ENCODE measurements around the gene PRCC.

Gene PRCC

GRCh38 chr1:156740741-156741480 lies 26.4 kb upstream of the PRCC start, which contains the start of gene MRPL24:
MRPL24 (minus strand) TSS chr1:156741088; CDS start chr1:156738704, 2,384 bp downstream.
- peak within 1 kb of the TSS; percentile 82 for H3K27ac ChIP-seq (ENCODE audit: low read depth, low read length, poor library complexity, severe bottlenecking)
- 0 out of 2 replicates have a peak, but pooled peaks cover 9% of the 10 kb centered on the region for H3F3A ChIP-seq (ENCODE audit: insufficient read depth, low read length)
- no peaks in the 10 kb centered on the region for H3K27me3 ChIP-seq (ENCODE audit: insufficient read depth, low read length)
- H3K9me3 ChIP-seq (ENCODE audit: low read length): no peaks in the 10 kb centered on the region
- peak within 1 kb of the TSS; percentile 85 for H3K4me2 ChIP-seq (ENCODE audit: low read length)
- peaks cover 21% of the 10 kb centered on the region for H3K4me1 ChIP-seq (ENCODE audit: insufficient read depth, low read length, severe bottlenecking)
- H3K9ac ChIP-seq (ENCODE audit: low read length): peak within 1 kb of the TSS; percentile 92
- H3K4me3 ChIP-seq (ENCODE audit: low read depth, low read length, poor library complexity, severe bottlenecking): peak within 1 kb of the TSS; percentile 80
- peaks cover 84% of the 10 kb centered on the region for H3K36me3 ChIP-seq (ENCODE audit: insufficient read depth, low read length)
- no peak for TF ChIP-seq CTCF (IDR thresholded peaks at IDR 0.05; ENCODE audit: low read length)
- no peak for TF ChIP-seq EZH2 (IDR thresholded peaks at IDR 0.05; ENCODE audit: borderline replicate concordance, low read length)
- H2AFZ ChIP-seq (ENCODE audit: low read length): no peak within 1 kb of the TSS
- peaks cover 9% of the 10 kb centered on the region for H3K79me2 ChIP-seq (ENCODE audit: insufficient read depth, low read length)
- no peaks in the 10 kb centered on the region for H3K9me2 ChIP-seq (ENCODE audit: low read depth, low read length)
- no peaks in the 10 kb centered on the region for H4K20me1 ChIP-seq (ENCODE audit: insufficient read depth, low read length)

GRCh38 chr1:156741481-156741983 lies 25.8 kb upstream of the PRCC start:
- Histone ChIP-seq H3K36me3 (ENCODE audit: insufficient read depth, low read length) (peaks cover 84% of the 10 kb centered on the region), H4K20me1 (ENCODE audit: insufficient read depth, low read length) (no peaks in the 10 kb centered on the region), H3K9ac (ENCODE audit: low read length) (peak overlapping the region; percentile 49; the same call in 1 of the 2 replicates), H3K9me3 (ENCODE audit: low read length) (no peaks in the 10 kb centered on the region), H3F3A (ENCODE audit: insufficient read depth, low read length) (0 out of 2 replicates have a peak, but pooled peaks cover 9% of the 10 kb centered on the region), H3K4me3 (ENCODE audit: low read depth, low read length, poor library complexity, severe bottlenecking) (peak overlapping the region; percentile 54), H3K27ac (ENCODE audit: low read depth, low read length, poor library complexity, severe bottlenecking) (peak overlapping the region; percentile 82), H3K4me1 (ENCODE audit: insufficient read depth, low read length, severe bottlenecking) (peaks cover 27% of the 10 kb centered on the region), H3K79me2 (ENCODE audit: insufficient read depth, low read length) (peaks cover 15% of the 10 kb centered on the region), H2AFZ (ENCODE audit: low read length) (no peak overlapping the region), H3K9me2 (ENCODE audit: low read depth, low read length) (no peaks in the 10 kb centered on the region), H3K27me3 (ENCODE audit: insufficient read depth, low read length) (no peaks in the 10 kb centered on the region), H3K4me2 (ENCODE audit: low read length) (peak overlapping the region; percentile 72)
- no peak for TF ChIP-seq EZH2 (IDR thresholded peaks at IDR 0.05; ENCODE audit: borderline replicate concordance, low read length)

GRCh38 chr1:156742017-156742416 lies 25.3 kb upstream of the PRCC start:
- Histone ChIP-seq H3K4me3 (ENCODE audit: low read depth, low read length, poor library complexity, severe bottlenecking) (peak overlapping the region; percentile 54), H2AFZ (ENCODE audit: low read length) (no peak overlapping the region), H3F3A (ENCODE audit: insufficient read depth, low read length) (0 out of 2 replicates have a peak, but pooled peaks cover 9% of the 10 kb centered on the region), H3K36me3 (ENCODE audit: insufficient read depth, low read length) (peaks cover 80% of the 10 kb centered on the region), H3K4me1 (ENCODE audit: insufficient read depth, low read length, severe bottlenecking) (peaks cover 32% of the 10 kb centered on the region), H3K9me3 (ENCODE audit: low read length) (no peaks in the 10 kb centered on the region), H3K9me2 (ENCODE audit: low read depth, low read length) (no peaks in the 10 kb centered on the region), H3K9ac (ENCODE audit: low read length) (no peak overlapping the region), H3K79me2 (ENCODE audit: insufficient read depth, low read length) (peaks cover 19% of the 10 kb centered on the region), H3K27me3 (ENCODE audit: insufficient read depth, low read length) (no peaks in the 10 kb centered on the region), H4K20me1 (ENCODE audit: insufficient read depth, low read length) (no peaks in the 10 kb centered on the region), H3K27ac (ENCODE audit: low read depth, low read length, poor library complexity, severe bottlenecking) (peak overlapping the region; percentile 82), H3K4me2 (ENCODE audit: low read length) (peak overlapping the region; percentile 72)
- no peak for TF ChIP-seq EZH2 (IDR thresholded peaks at IDR 0.05; ENCODE audit: borderline replicate concordance, low read length)
- no peak for TF ChIP-seq CTCF (IDR thresholded peaks at IDR 0.05; ENCODE audit: low read length)
